Stimulated activated CD4-positive, alpha-beta T cell treated with anti-CD3 and anti-CD28 coated beads, Interleukin-12 subunit alpha, Interleukin-12 subunit beta, amount 100 ng/mL, for 4 hours (primary cell): ENCODE data around the gene PAK4.

Experiments
- DNase-seq: peaks from one replicate; pipeline ENCODE4 v3.0.0-alpha.2; 2020

Gene PAK4

DNA sequence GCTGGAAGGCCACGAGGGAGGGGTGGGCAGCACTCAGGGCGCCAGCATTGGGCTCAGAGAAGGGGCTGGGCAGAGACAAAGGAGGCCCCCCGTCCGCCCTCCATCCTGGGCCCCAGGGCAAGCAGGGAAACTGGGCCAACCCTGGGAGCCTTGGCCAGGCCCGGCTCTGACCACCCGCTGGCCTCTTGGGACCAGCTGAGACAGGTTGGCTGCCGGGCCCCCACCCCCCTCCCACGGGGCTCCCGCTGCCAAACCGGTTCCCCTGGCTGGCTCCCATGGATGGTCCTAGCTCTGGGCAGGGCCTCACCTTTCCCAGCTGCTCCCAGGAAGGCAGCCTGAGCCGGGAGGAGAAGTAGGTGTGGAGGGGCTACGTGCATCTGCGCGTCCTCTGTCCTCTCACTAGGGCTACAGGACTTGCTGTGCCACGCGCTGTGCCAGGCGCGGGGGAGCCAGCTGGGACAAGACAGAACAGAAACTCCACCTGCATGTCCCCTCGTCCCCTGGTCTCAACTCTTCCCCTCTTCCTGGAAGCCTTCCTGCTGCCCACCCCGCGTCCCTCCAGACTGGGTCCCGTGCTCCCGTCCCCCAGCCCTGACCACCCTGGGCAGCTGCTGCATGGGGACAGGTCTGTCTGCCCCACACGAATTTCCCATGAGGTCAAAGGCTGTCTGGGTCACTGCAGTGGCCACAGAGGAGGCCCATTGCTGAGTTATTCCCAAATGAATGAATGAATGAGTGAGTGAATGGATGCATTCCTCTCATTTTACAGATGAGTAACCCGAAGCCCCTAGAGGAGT is 42.1 kb downstream of the PAK4 start:
- no peak for DNase-seq

DNA sequence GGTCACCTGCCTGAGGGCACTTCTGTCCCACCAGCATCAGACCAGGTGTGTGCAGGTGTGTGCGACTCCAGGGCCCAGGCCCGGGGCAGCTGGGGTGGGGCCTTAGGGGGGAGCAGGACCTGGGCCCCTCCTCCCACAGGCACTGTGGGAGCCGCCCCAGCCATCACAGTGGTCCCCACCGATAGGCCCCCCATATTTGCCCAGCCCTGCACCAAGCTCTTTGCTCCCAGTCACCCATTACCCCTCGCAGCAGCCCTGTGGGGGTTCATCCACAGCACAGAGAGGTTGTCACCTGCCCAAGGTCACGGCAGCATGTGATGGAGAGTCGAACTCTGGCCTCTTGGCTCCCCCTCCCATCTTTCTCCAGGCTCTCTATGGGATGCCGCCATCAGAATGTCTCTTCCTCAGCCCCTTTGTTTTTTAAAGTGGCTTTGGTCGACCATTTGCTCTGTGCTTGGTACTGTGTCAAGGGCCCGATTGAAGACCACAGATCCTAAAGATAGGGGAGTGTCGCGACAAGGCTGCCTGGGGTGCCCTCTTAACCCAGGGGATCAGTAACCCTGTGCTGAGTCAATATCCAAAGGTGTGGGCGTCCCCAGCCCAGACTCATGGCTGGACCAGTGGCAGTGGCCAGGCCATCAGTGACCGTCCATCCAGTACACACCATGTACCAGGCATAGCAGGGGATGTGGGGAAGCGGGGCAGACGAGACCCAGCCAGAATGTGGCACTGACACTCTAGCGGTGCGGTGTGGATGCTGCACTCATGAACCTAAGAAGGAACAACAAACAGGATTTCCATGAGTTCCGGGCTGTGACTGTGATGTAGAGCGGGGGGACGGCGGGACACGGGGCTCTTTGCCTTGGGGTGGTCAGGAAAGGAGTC is 42.9 kb downstream of the PAK4 start:
- no peak for DNase-seq

DNA sequence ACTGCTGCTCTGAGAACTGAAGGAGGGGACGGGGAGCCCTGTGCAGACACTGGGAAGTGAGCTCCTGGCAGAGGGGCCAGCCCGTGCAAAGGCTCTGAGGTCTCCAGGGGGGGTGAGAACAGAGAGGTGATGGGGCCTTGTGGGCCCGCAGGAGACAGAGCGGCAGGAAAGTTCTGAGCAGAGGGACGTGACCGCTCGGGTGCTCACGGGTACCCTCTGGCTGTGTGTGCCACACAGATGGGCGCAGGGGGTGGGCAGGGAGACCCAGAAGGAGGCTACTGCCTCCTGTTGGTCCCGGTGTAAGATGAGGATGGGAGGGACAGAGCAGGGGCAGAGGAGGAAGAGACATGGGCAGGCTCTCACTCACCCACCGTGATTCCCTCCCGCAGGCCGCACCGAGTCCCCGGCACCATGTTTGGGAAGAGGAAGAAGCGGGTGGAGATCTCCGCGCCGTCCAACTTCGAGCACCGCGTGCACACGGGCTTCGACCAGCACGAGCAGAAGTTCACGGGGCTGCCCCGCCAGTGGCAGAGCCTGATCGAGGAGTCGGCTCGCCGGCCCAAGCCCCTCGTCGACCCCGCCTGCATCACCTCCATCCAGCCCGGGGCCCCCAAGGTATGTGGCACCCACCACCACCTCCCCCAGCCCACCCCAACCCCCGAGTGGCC is 43.7 kb downstream of the PAK4 start:
- no peak for DNase-seq

DNA sequence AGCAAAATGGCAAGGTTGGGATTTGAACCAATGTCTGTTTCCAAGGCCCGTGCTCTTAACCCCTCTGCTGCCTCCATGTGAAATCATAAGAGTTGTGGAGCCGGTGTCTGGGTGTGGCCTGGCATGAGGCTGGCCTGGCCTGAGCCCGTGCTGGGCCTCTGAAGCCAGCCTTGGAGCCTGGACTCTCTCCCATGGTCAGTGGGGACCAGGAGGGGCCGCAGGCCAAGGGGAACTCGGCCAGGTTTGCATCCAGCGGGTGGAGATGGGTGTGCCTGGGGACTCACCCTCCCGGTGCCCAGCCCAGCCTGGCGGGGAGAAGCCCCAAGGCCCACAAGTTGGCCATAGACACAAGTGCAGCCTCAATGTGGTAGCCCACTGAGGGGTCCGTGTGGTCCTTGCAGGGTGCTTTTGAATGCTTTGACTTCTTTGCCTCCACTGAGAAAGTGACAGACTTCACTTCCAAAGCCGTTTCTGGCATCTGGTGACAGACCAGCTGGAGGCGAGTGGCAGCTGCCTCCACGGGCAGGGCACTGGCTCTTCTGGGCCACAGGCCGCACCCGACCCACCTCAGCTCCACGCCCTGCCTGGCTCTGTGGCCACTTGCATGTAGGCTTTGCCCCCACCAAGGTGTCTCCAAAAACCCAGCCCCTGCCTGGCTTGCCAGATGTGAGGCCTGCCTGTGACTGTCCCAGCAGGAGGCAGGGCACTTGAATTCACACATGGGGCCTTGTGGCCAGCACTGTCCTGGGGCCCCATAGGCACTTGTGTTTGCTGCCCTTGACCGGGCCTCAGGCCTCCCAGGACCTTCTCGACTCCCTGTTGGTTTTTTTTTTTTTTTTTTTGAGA is 45.0 kb downstream of the PAK4 start:
- no peak for DNase-seq

DNA sequence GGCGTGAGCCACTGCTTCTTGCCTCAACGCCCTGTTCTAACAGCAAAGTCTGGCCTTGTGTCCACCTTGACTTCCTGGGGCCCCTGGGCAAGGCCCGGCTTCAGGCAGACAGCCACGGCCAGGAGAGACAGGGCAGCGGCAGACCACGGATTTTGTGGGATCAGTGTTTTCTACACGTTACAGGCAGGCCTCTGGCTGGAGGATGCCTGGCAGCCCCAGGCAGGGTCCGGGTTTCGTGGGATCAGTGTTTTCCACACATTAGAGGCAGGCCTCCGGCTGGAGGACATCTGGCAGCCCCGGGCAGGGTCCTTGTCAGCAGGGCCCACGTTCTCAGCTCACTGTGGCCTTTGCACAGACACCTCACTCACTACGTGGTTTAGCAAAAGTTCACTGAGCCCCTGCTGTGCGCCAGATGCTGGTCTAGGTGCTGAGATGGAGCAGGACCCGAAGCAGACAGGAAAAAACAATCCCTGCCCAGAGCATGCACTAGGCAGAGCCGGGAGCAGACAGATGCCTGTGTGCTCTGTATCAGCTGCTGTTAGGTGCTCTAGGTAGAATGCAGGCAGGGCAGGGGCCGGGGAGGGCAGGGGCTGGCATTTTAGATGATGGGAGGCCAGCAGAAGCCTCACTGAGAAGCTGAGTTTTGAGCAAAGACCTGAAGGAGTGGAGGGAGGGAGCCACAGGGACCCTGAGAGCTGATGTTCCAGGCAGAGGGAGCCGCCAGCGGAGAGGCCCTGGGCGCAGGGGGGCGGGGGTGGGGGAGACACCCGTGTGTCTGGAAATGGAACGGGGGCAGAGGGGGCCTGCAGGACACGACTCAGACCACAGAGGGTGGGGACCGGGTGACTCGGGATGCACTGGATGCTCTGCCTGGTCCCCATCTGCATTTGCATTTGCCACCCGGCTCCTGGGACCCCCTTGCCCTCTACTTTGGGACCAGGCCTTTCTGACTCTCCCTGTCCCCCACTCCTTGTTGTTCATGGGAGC is 46.2 kb downstream of the PAK4 start:
- DNase-seq, result no peak

DNA sequence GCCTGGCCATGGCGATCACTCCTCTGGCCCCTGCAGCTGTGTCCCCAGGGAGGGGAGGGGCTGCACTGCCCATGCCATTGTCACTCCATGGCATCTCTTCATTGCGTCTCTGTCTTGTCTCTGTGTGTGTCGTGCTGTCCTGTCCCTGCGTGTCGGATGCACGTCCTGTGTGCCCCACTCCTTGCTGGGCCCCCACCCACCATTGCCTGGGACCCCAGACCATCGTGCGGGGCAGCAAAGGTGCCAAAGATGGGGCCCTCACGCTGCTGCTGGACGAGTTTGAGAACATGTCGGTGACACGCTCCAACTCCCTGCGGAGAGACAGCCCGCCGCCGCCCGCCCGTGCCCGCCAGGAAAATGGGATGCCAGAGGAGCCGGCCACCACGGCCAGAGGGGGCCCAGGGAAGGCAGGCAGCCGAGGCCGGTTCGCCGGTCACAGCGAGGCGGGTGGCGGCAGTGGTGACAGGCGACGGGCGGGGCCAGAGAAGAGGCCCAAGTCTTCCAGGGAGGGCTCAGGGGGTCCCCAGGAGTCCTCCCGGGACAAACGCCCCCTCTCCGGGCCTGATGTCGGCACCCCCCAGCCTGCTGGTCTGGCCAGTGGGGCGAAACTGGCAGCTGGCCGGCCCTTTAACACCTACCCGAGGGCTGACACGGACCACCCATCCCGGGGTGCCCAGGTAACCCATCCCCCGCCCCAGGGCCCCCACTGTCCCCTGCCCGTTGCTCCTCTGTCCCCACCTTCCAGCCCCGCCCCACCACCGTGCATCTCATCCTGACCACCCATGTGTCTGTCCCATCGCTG is 47.3 kb downstream of the PAK4 start:
- DNase-seq, result no peak

DNA sequence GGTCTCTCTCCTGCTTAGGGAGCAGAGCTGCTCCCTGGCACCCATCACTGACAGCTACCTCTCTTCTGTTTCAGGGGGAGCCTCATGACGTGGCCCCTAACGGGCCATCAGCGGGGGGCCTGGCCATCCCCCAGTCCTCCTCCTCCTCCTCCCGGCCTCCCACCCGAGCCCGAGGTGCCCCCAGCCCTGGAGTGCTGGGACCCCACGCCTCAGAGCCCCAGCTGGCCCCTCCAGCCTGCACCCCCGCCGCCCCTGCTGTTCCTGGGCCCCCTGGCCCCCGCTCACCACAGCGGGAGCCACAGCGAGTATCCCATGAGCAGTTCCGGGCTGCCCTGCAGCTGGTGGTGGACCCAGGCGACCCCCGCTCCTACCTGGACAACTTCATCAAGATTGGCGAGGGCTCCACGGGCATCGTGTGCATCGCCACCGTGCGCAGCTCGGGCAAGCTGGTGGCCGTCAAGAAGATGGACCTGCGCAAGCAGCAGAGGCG is 48.0 kb downstream of the PAK4 start:
- DNase-seq, result no peak

DNA sequence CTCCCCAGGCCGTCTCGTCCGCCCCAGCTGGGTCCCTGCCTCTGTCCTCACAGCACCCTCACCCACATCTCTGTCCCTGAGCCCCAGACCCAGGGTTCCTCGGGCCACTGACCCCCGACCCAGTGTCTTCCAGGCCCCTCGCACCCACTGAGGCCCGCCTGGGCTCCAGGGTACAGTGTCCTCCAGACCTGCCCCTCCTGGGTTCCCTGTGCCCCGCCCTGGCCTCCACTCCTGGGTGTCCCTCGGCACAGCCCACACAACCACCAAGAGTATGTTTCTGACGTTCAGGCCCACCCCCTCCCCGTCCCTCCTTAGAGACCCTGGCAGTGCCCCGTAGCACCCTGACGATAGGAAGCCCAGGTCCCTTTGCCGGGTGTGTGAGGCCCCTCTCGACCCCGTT is 48.6 kb downstream of the PAK4 start:
- no peak for DNase-seq

DNA sequence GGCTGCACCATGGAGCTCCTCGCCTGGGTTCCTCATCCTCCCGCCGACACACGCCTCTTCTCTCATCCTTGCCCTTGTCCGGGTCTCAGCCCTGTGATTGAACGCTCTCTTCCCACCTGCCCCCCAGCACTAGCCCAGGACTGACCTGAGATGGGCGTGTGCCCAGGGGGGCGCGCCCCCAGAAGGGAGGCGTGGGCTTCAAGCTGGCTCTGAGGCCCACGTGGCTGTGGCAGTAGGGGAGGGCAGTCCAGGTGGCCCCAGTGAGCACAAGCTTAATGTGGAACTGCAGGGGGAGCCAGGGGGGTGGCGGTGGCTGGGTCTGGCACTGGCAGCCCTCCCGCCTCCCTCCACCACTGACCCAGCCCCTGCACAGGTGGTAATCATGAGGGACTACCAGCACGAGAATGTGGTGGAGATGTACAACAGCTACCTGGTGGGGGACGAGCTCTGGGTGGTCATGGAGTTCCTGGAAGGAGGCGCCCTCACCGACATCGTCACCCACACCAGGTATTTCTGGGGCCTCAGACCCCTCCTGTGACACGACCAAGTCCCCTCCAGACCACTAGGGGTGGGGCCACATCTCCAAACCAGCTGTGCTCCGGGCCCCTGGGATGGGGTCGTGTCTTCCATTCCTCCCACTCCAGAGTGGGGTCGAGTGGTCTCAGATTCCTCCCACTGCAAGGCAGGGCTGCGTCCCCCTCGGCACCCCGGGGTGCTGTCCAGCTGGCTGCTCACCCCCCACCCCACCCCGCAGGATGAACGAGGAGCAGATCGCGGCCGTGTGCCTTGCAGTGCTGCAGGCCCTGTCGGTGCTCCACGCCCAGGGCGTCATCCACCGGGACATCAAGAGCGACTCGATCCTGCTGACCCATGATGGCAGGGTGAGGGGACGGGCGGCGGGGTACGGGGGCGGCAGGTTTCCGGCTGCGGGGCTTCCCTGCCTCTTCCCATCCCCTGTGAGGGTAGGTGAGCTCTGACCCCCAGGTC is 49.3 kb downstream of the PAK4 start:
- no peak for DNase-seq

DNA sequence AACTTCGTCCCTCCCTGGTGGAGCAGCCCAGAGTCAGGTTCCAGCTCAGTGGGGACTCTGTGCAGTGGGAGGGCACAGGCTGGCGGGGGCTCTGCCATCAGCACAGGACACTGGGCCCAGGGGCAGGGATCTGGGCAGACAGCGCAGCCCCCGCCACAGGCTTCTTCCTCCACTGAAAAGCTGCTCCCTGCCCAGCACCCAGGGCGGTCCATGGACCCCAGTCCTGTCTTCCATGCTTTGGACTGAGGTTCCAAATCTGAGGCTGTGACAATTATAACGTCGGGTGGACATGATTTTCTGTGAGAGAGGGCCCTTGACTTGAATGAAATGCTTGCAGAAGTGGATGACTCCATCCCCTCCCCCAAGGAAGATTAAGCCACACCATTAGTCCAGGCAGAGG is 50.0 kb downstream of the PAK4 start:
- no peak for DNase-seq

DNA sequence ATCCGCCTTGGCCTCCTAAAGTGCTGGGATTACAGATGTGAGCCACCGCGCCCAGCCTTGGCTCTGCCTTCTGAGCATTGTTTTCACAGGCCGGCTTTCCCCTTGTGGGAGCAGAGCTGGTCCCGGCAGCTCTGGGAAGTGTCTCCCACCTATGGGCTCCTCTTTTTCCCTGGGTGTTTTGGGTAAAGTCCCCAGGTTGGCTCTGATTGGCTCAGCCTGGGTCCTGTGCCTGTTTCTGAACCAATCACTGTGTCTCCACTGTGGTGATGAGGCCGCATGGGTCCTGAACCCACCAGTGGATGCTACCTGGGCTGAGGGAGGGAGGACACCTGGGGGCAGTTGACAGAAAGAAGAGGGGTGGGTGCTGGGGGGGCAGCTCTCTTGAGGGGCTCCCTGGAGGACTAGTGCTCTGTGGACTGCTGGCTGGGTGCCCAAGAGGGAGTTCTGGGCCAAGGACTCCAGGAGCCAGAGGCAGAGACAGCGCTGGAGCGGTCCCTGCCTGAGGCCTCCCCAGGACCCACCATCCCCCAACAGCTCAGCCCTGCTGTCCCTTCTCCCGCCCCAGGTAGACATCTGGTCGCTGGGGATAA is 51.6 kb downstream of the PAK4 start:
- DNase-seq, result no peak

DNA sequence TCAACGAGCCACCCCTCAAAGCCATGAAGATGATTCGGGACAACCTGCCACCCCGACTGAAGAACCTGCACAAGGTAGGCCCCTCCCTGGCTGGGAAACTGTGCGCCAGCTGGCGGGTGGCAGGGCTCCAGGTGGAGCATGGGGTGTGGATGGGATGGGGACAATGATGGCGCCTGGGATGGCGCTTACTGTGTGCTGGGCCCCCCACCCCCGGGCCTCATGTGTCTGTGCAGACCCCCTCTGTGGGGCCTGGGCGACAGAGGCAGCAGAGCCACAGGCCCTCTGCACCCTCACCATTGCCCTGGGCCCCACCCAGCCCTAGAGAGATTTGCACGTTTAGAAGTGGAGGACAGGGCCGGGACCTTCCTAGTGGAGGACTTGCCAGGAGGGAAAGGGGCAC is 52.1 kb downstream of the PAK4 start:
- no peak for DNase-seq

DNA sequence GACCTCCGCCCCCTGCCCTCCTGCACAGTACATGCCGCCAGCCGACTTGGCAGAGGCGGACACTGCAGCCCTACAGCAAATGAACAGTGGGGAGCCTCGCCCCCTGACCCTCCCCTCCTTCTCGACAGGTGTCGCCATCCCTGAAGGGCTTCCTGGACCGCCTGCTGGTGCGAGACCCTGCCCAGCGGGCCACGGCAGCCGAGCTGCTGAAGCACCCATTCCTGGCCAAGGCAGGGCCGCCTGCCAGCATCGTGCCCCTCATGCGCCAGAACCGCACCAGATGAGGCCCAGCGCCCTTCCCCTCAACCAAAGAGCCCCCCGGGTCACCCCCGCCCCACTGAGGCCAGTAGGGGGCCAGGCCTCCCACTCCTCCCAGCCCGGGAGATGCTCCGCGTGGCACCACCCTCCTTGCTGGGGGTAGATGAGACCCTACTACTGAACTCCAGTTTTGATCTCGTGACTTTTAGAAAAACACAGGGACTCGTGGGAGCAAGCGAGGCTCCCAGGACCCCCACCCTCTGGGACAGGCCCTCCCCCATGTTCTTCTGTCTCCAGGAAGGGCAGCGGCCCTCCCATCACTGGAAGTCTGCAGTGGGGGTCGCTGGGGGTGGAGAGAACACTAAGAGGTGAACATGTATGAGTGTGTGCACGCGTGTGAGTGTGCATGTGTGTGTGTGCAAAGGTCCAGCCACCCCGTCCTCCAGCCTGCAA is 52.9 kb downstream of the PAK4 start:
- DNase-seq, result no peak

DNA sequence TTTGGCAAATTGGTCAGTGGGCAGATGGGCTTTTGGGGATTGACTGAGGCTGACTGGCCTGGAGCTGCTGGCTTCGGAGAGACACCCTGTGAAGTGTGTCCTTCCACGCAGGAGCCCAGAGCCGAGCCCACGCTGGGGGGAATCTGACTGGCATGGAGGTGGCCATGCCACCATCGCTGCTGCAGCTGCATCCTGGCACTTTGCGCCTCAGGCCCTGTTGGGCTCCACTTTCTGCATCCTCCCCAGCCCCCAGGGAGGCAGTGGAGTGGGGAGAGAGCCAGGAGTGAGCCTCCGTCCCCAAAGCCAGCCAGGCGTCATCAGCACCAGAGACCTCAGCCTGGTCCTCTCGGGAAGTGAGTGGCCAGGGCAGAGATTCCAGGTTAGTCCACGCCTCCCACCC is 54.2 kb downstream of the PAK4 start:
- no peak for DNase-seq

DNA sequence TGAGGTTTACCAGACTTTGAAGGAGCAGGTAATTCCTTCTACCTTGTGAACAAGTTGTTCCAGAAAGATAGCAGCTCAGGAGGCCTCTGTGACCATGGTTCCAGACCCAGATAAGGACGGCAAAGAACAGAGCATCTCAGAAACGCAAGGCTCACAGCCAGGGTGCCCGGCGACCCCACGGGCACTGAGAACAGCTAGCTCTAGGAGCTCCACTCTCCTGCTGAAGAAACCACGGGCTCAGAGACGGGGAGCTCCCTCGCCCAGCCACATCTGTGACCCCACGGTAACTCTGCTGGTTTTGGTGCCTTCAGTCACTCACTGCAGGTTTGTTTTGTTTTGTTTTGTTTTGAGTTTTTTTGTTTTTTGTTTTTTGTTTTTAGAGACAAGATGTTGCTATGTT is 55.2 kb downstream of the PAK4 start:
- no peak for DNase-seq

DNA sequence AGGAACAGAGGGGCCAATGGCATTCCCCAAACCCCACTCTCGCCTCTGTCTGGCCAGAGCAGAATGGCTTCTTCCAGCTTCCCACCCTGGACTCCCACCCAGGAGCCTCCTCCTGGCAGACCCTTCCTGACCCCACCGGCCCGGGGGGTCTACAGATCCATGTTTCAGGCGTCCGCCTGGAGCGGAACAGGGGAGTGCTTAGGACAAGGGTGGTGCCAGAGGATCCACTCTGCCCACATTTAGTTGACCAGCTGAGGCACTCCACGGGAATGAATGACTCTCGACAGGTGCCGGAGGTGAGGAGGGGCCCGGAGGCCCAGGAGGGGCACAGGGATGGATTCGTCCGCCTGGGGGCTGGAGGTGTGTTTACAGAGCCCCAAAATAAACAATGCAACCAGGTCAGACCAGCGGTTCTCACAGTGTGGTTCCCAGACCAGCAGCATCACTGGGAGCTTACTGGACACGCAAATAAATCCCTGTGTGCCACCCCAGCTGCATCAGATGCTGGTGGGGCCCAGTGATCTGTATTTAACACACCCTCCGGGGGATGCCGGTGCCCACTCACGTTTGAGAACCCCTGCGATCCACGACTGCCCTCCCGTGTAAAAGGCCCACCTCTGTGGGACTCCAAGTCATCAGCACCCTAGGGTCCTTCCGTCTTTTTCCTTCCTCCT is 56.1 kb downstream of the PAK4 start:
- no peak for DNase-seq

DNA sequence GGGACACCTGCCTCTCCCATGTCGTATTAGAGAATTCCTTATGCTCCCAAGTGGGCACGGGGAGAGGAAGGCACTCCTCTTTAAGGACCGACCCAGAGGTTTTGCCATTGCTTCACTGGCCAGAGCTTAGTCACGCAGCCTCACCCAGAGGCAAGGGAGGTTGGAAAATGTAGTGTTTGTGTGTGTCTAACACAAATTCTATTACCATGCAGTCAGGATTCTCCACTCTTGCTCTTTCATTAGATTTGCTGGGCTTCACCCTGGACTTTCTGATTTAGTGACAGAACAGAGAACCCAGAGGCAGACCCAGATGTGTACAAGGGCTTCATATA is 56.6 kb downstream of the PAK4 start:
- no peak for DNase-seq

DNA sequence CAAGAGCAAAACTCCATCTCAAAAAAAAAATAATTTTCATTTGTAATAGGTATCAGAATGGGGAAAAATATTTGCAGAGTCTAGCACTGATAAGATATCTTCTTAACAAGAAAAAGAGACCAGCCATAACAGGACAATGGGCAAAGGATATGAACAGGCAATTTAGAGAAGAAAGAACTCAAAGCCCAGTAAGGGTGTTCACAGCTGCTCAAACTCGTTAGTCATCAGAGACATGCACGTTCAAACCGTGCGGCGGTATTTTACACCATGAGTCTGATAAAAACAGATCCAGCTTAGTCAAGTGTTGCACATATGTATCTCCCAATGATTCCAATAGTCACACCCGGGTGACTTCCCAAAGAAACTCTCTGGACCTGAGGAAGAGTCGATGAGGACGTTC is 57.5 kb downstream of the PAK4 start:
- DNase-seq, result no peak
